Mesenchymal stem cell (in vitro differentiated cells and primary cell): Measurements from ENCODE around the gene UNC5C.

ENCODE experiments used
- DNase-seq: peaks from one replicate; pipeline ENCODE4 v3.0.0-alpha.2; 2013
- H2AFZ ChIP-seq: one replicate; pipeline ENCODE4 v1.6.1; 2013; ENCODE audit warnings: low read depth, mild to moderate bottlenecking, control low read depth, inconsistent platforms, low read length, moderate library complexity
- H2AK5ac ChIP-seq: 2 replicates; pipeline ENCODE4 v1.6.1; 2013; ENCODE audit warnings: low read length, moderate library complexity, mild to moderate bottlenecking, inconsistent platforms; ENCODE audit not compliant: severe bottlenecking
- H2BK120ac ChIP-seq: one replicate; pipeline ENCODE4 v1.6.1; 2013; ENCODE audit warnings: low read depth, mild to moderate bottlenecking, inconsistent platforms, low read length, moderate library complexity
- H2BK12ac ChIP-seq, 2 experiments: one replicate each; pipeline ENCODE4 v1.6.1; 2013; ENCODE audit warnings: inconsistent platforms in 2 of 2, low read length in 2 of 2, mild to moderate bottlenecking in 2 of 2, moderate library complexity in 2 of 2, control low read depth in 1 of 2
- H2BK15ac ChIP-seq: one replicate; pipeline ENCODE4 v1.6.1; 2013; ENCODE audit warnings: mild to moderate bottlenecking, low read depth, inconsistent platforms; ENCODE audit not compliant: poor library complexity, severe bottlenecking
- H2BK5ac ChIP-seq: 2 replicates; pipeline ENCODE4 v1.6.1; 2013; ENCODE audit warnings: low read depth, mild to moderate bottlenecking, low read length, control low read depth, inconsistent platforms; ENCODE audit not compliant: poor library complexity, severe bottlenecking
- H3K14ac ChIP-seq, 2 experiments: one replicate each; pipeline ENCODE4 v1.6.1; 2013; ENCODE audit warnings: inconsistent platforms in 2 of 2, low read length in 2 of 2, control low read depth in 1 of 2, mild to moderate bottlenecking in 1 of 2, moderate library complexity in 1 of 2
- H3K18ac ChIP-seq, 2 experiments: one replicate each; pipeline ENCODE4 v1.6.1; 2013; ENCODE audit warnings: inconsistent platforms in 2 of 2, low read length in 2 of 2, control low read depth in 1 of 2, low read depth in 1 of 2, mild to moderate bottlenecking in 1 of 2
- H3K23ac ChIP-seq, 2 experiments: one replicate each; pipeline ENCODE4 v1.6.1; 2013; ENCODE audit warnings: inconsistent platforms in 2 of 2, low read length in 2 of 2, mild to moderate bottlenecking in 2 of 2, moderate library complexity in 2 of 2, control low read depth in 1 of 2
- H3K27ac ChIP-seq: 2 replicates; pipeline ENCODE4 v1.5.1; 2013; ENCODE audit warnings: mild to moderate bottlenecking, moderate library complexity, low read length, control low read depth, inconsistent platforms; ENCODE audit not compliant: poor library complexity, severe bottlenecking
- H3K27me3 ChIP-seq, 2 experiments: 2 replicates each; pipeline versions ENCODE4 v1.6.1 to v1.7.0; 2013; ENCODE audit warnings: low read length in 2 of 2, mild to moderate bottlenecking in 2 of 2, moderate library complexity in 2 of 2, control low read depth in 1 of 2, inconsistent platforms in 1 of 2; ENCODE audit not compliant: control insufficient read depth in 1 of 2, insufficient read depth in 1 of 2
- H3K36me3 ChIP-seq, 2 experiments: 2 replicates each; pipeline versions ENCODE4 v1.6.1 to v1.7.0; 2013; ENCODE audit warnings: low read length in 2 of 2, control low read depth in 1 of 2, inconsistent platforms in 1 of 2, low read depth in 1 of 2, mild to moderate bottlenecking in 1 of 2; ENCODE audit not compliant: insufficient read depth in 2 of 2, control insufficient read depth in 1 of 2
- H3K4ac ChIP-seq, 2 experiments: one replicate each; pipeline ENCODE4 v1.6.1; 2013; ENCODE audit warnings: inconsistent platforms in 2 of 2, low read length in 2 of 2, mild to moderate bottlenecking in 2 of 2, moderate library complexity in 2 of 2, control low read depth in 1 of 2, low read depth in 1 of 2
- H3K4me1 ChIP-seq: 2 replicates; pipeline ENCODE4 v1.6.1; 2013; ENCODE audit warnings: low read depth, low read length, control low read depth; ENCODE audit not compliant: control insufficient read depth, insufficient read depth
- H3K4me2 ChIP-seq: 2 replicates; pipeline ENCODE4 v1.6.1; 2013; ENCODE audit warnings: low read length, mild to moderate bottlenecking, inconsistent platforms; ENCODE audit not compliant: poor library complexity, severe bottlenecking
- H3K4me3 ChIP-seq, 2 experiments: 2 replicates each; pipeline versions ENCODE4 v1.5.1 to v1.7.0; 2013; ENCODE audit warnings: low read length in 2 of 2, mild to moderate bottlenecking in 2 of 2, control low read depth in 1 of 2, low read depth in 1 of 2; ENCODE audit not compliant: insufficient read depth in 1 of 2
- H3K79me1 ChIP-seq: replicated peaks from 2 replicates; pipeline ENCODE4 v1.6.1; 2013; ENCODE audit warnings: mild to moderate bottlenecking, control low read depth, low read length, inconsistent platforms; ENCODE audit not compliant: poor library complexity, severe bottlenecking
- H3K9ac ChIP-seq: 2 replicates; pipeline ENCODE4 v1.7.0; 2013; ENCODE audit warnings: mild to moderate bottlenecking, low read length, moderate library complexity
- H3K9me3 ChIP-seq: 2 replicates; pipeline ENCODE4 v1.7.0; 2013; ENCODE audit warnings: mild to moderate bottlenecking, low read length; ENCODE audit not compliant: control insufficient read depth
- H4K8ac ChIP-seq: one replicate; pipeline ENCODE4 v1.6.1; 2013; ENCODE audit warnings: inconsistent platforms, mild to moderate bottlenecking, low read length, moderate library complexity
- H4K91ac ChIP-seq: one replicate; pipeline ENCODE4 v1.6.1; 2013; ENCODE audit warnings: mild to moderate bottlenecking, low read length, inconsistent platforms
- WGBS: methylation state at CpG from one replicate; pipeline ENCODE4 v1.1.7; 2013; ENCODE audit warnings: mixed read lengths; 5-methylcytosine and 5-hydroxymethylcytosine counted together

UNC5C gene

DNA sequence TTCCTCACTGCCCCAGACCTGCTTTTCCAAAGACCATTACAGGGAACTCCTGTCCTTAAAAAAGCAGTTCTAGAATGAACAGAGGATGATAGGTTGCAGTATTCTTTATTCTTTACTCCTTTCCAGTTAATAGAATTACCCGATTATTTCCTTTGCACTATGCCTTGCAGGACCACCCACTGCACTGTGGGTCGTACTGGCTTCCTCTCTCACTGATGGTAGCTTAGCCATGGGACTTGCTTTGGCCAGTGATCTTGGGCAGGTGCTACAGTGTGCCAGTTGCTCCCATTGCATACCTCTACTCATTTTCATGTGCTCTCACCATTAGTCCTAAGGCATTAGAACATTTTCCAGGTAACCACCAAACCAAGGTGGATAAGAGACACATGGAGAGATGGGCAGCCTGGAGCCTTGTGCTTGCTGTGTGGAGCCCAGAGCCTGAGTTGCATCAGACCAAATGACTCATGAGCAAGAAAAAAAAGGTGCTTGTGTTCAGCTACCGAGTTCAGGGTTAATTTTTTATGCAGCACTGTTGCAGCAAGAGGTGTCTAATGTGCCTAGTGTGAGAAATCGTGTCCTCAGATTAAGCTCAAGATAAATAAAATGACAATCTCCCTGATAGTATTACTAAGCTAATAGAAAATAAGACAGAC, 7.6 kb upstream of the UNC5C start:
- no peak overlapping the region for H2BK5ac ChIP-seq
- no peak overlapping the region for H4K91ac ChIP-seq
- no peak overlapping the region for H2AK5ac ChIP-seq
- no peaks in the 10 kb centered on the region for H3K4me1 ChIP-seq
- no peak overlapping the region for H3K9ac ChIP-seq
- H3K36me3 ChIP-seq, result no peaks in the 10 kb centered on the region
- DNase-seq, result peak; percentile 75
- no peak overlapping the region for H3K18ac ChIP-seq
- no peak overlapping the region for H3K23ac ChIP-seq
- no peak overlapping the region for H3K4me2 ChIP-seq
- H2BK15ac ChIP-seq, result no peak overlapping the region
- no peak overlapping the region for H3K27ac ChIP-seq
- H3K4ac ChIP-seq, result no peak overlapping the region
- H3K27me3 ChIP-seq, result peaks cover 0 to 10% of the 10 kb centered on the region in 2 experiments
- H3K4me3 ChIP-seq, result no peak overlapping the region
- no peaks in the 10 kb centered on the region for H3K9me3 ChIP-seq
- WGBS, result 95% methylated on average over 2 of the region's 4 CpGs
- no peak overlapping the region for H3K14ac ChIP-seq
- H2BK12ac ChIP-seq, result no peak overlapping the region
- H2BK120ac ChIP-seq, result no peak overlapping the region
- no peaks in the 10 kb centered on the region for H3K79me1 ChIP-seq
- no peak overlapping the region for H2AFZ ChIP-seq
- peak overlapping the region; percentile 78 for H4K8ac ChIP-seq

GRCh38 chr4:95552942-95553550, 4.3 kb upstream of the UNC5C start:
- Histone ChIP-seq H2BK12ac (no peak overlapping the region), H3K4ac (no peak overlapping the region), H2AK5ac (no peak overlapping the region), H4K91ac (no peak overlapping the region), H3K27ac (no peak overlapping the region), H3K14ac (no peak overlapping the region), H3K4me3 (no peak overlapping the region), H3K36me3 (no peaks in the 10 kb centered on the region), H2AFZ (no peak overlapping the region), H3K9ac (no peak overlapping the region), H3K4me2 (no peak overlapping the region), H3K4me1 (peaks cover 9% of the 10 kb centered on the region), H3K9me3 (no peaks in the 10 kb centered on the region), H3K79me1 (no peaks in the 10 kb centered on the region), H3K23ac (no peak overlapping the region), H4K8ac (no peak overlapping the region), H2BK120ac (no peak overlapping the region), H3K18ac (no peak overlapping the region), H2BK5ac (no peak overlapping the region), H3K27me3 (peaks cover 0 to 41% of the 10 kb centered on the region in 2 experiments), H2BK15ac (no peak overlapping the region)
- 77% methylated on average over 3 of the region's 4 CpGs for WGBS
- no peak for DNase-seq

- no peak overlapping the region for H2AK5ac ChIP-seq
- H3K36me3 ChIP-seq, result no peaks in the 10 kb centered on the region
- no peak overlapping the region for H2BK12ac ChIP-seq
- no peak for DNase-seq
- 67% methylated on average over 2 of the region's 2 CpGs for WGBS
- H2AFZ ChIP-seq, result no peak overlapping the region
- no peak overlapping the region for H3K4ac ChIP-seq
- no peak overlapping the region for H2BK5ac ChIP-seq
- H3K14ac ChIP-seq, result no peak overlapping the region
- no peak overlapping the region for H4K8ac ChIP-seq
- no peak overlapping the region for H2BK15ac ChIP-seq
- peaks cover 8 to 55% of the 10 kb centered on the region in 2 experiments for H3K27me3 ChIP-seq
- no peak overlapping the region for H3K27ac ChIP-seq
- no peak overlapping the region for H3K23ac ChIP-seq
- no peak overlapping the region for H2BK120ac ChIP-seq
- no peak overlapping the region for H3K9ac ChIP-seq
- no peak overlapping the region for H3K18ac ChIP-seq
- H3K9me3 ChIP-seq, result no peaks in the 10 kb centered on the region
- peaks cover 16% of the 10 kb centered on the region for H3K4me1 ChIP-seq
- no peaks in the 10 kb centered on the region for H3K79me1 ChIP-seq
- H4K91ac ChIP-seq, result no peak overlapping the region
- H3K4me2 ChIP-seq, result no peak overlapping the region
- no peak overlapping the region for H3K4me3 ChIP-seq
These were observed 2.9 kb upstream of the UNC5C start for GRCh38 chr4:95551653-95552052.

GRCh38 chr4:95550115-95550987, 1.6 kb upstream of the UNC5C start:
- H3K9me3 ChIP-seq, result no peaks in the 10 kb centered on the region
- no peaks in the 10 kb centered on the region for H3K36me3 ChIP-seq
- H3K9ac ChIP-seq, result peak overlapping the region; percentile 43
- no peak overlapping the region for H2AFZ ChIP-seq
- H3K27ac ChIP-seq, result no peak overlapping the region
- WGBS, result 41% methylated on average over 6 of the region's 6 CpGs
- H3K4me1 ChIP-seq, result peaks cover 16% of the 10 kb centered on the region
- peak overlapping the region in 1 of 2 experiments; percentile 81 for H3K4me3 ChIP-seq
- H3K23ac ChIP-seq, result no peak overlapping the region
- no peak overlapping the region for H2AK5ac ChIP-seq
- H3K4me2 ChIP-seq, result peak overlapping the region; percentile 100
- H3K79me1 ChIP-seq, result no peaks in the 10 kb centered on the region
- no peak for DNase-seq
- no peak overlapping the region for H4K91ac ChIP-seq
- H3K18ac ChIP-seq, result peak overlapping the region; percentile 65 to 68
- H3K27me3 ChIP-seq, result peaks cover 8 to 67% of the 10 kb centered on the region in 2 experiments
- no peak overlapping the region for H2BK15ac ChIP-seq
- peak overlapping the region in 1 of 2 experiments; percentile 87 for H2BK12ac ChIP-seq
- no peak overlapping the region for H3K14ac ChIP-seq
- H4K8ac ChIP-seq, result no peak overlapping the region
- H3K4ac ChIP-seq, result no peak overlapping the region
- H2BK5ac ChIP-seq, result no peak overlapping the region
- no peak overlapping the region for H2BK120ac ChIP-seq
